Muscle layer of duodenum (tissue), 2 donors: ENCODE results near the gene EIF4G1.
A peak's percentile ranks its signal among the peaks of the same experiment; 100 is the strongest.

ENCODE experiments used
- H3K27ac ChIP-seq: one replicate; pipeline ENCODE4 v1.7.0; 2013; ENCODE audit warnings: mild to moderate bottlenecking, low read length
- H3K27me3 ChIP-seq: one replicate; pipeline ENCODE4 v1.7.0; 2013; ENCODE audit warnings: low read depth, mild to moderate bottlenecking, control low read depth, low read length
- H3K36me3 ChIP-seq, 2 donors: one replicate each; pipeline ENCODE4 v1.7.0; 2013; ENCODE audit warnings: low read length in 2 of 2, control low read depth in 1 of 2, mild to moderate bottlenecking in 1 of 2; ENCODE audit not compliant: insufficient read depth in 2 of 2, control insufficient read depth in 1 of 2
- H3K4me1 ChIP-seq, 2 donors: one replicate each; pipeline ENCODE4 v1.7.0; 2013; ENCODE audit warnings: low read length in 2 of 2, mild to moderate bottlenecking in 2 of 2, control low read depth in 1 of 2, moderate library complexity in 1 of 2; ENCODE audit not compliant: insufficient read depth in 2 of 2, control insufficient read depth in 1 of 2
- H3K4me3 ChIP-seq, 2 donors: one replicate each; pipeline ENCODE4 v1.7.0; 2013; ENCODE audit warnings: low read length in 2 of 2, low read depth in 1 of 2, mild to moderate bottlenecking in 1 of 2
- H3K9me3 ChIP-seq, 2 donors: one replicate each; pipeline ENCODE4 v1.7.0; 2013; ENCODE audit warnings: low read length in 2 of 2, control low read depth in 1 of 2, mild to moderate bottlenecking in 1 of 2; ENCODE audit not compliant: control insufficient read depth in 1 of 2
- donor health status: healthy.

Gene EIF4G1

GRCh38 chr3:184290331-184290730 is 24.1 kb upstream of the EIF4G1 start:
- Histone ChIP-seq H3K36me3 (no peaks in the 10 kb centered on the region), H3K27ac (no peak overlapping the region), H3K4me3 (no peak overlapping the region), H3K27me3 (no peaks in the 10 kb centered on the region), H3K4me1 (no peaks in the 10 kb centered on the region), H3K9me3 (no peaks in the 10 kb centered on the region)

- H3K27me3 ChIP-seq, result no peaks in the 10 kb centered on the region
- H3K4me3 ChIP-seq, result no peak overlapping the region
- H3K36me3 ChIP-seq, result no peaks in the 10 kb centered on the region
- H3K4me1 ChIP-seq, result no peaks in the 10 kb centered on the region
- H3K9me3 ChIP-seq, result no peaks in the 10 kb centered on the region
- H3K27ac ChIP-seq, result no peak overlapping the region
Observed at GRCh38 chr3:184291044-184291737, 23.2 kb upstream of the EIF4G1 start.

GRCh38 chr3:184291738-184292445 is 22.5 kb upstream of the EIF4G1 start:
- Histone ChIP-seq H3K27ac (no peak overlapping the region), H3K4me3 (no peak overlapping the region), H3K36me3 (no peaks in the 10 kb centered on the region), H3K4me1 (no peaks in the 10 kb centered on the region), H3K27me3 (no peaks in the 10 kb centered on the region), H3K9me3 (no peaks in the 10 kb centered on the region)

- Histone ChIP-seq H3K27ac (no peak overlapping the region), H3K36me3 (peaks cover 8 to 14% of the 10 kb centered on the region in 2 donors), H3K4me1 (peaks cover 0 to 13% of the 10 kb centered on the region in 2 donors), H3K27me3 (no peaks in the 10 kb centered on the region), H3K9me3 (no peaks in the 10 kb centered on the region), H3K4me3 (no peak overlapping the region)
Observed at GRCh38 chr3:184295771-184296170, 18.6 kb upstream of the EIF4G1 start.

GRCh38 chr3:184296616-184297015 is 17.8 kb upstream of the EIF4G1 start:
- H3K4me3 ChIP-seq, result no peak overlapping the region
- no peaks in the 10 kb centered on the region for H3K27me3 ChIP-seq
- no peak overlapping the region for H3K27ac ChIP-seq
- no peaks in the 10 kb centered on the region for H3K9me3 ChIP-seq
- H3K4me1 ChIP-seq, result peaks cover 0 to 14% of the 10 kb centered on the region in 2 donors
- H3K36me3 ChIP-seq, result peaks cover 13 to 22% of the 10 kb centered on the region in 2 donors

GRCh38 chr3:184298759-184299487 is 15.5 kb upstream of the EIF4G1 start, which contains the start of gene PSMD2:
Gene PSMD2, plus strand, starts transcription at chr3:184299241. Its CDS starts 26 bp downstream, at chr3:184299267.
- H3K27ac ChIP-seq, result peak within 1 kb of the TSS; percentile 85
- no peaks in the 10 kb centered on the region for H3K9me3 ChIP-seq
- H3K36me3 ChIP-seq, result peaks cover 36 to 45% of the 10 kb centered on the region in 2 donors
- peak within 1 kb of the TSS; percentile 79 to 97 for H3K4me3 ChIP-seq
- H3K4me1 ChIP-seq, result peaks cover 0 to 14% of the 10 kb centered on the region in 2 donors
- no peaks in the 10 kb centered on the region for H3K27me3 ChIP-seq

- Histone ChIP-seq H3K27ac (peak overlapping the region; percentile 70), H3K27me3 (no peaks in the 10 kb centered on the region), H3K4me3 (peak overlapping the region; percentile 79 to 97), H3K4me1 (peaks cover 0 to 14% of the 10 kb centered on the region in 2 donors), H3K9me3 (no peaks in the 10 kb centered on the region), H3K36me3 (peaks cover 42 to 53% of the 10 kb centered on the region in 2 donors)
Observed at GRCh38 chr3:184299488-184300377, 14.7 kb upstream of the EIF4G1 start.

GRCh38 chr3:184300378-184300720 is 14.1 kb upstream of the EIF4G1 start:
- H3K4me3 ChIP-seq, result peak overlapping the region; percentile 79 to 97
- peaks cover 0 to 14% of the 10 kb centered on the region in 2 donors for H3K4me1 ChIP-seq
- no peak overlapping the region for H3K27ac ChIP-seq
- H3K27me3 ChIP-seq, result no peaks in the 10 kb centered on the region
- peaks cover 45 to 59% of the 10 kb centered on the region in 2 donors for H3K36me3 ChIP-seq
- H3K9me3 ChIP-seq, result no peaks in the 10 kb centered on the region

- H3K4me1 ChIP-seq, result peaks cover 0 to 3% of the 10 kb centered on the region in 2 donors
- no peaks in the 10 kb centered on the region for H3K9me3 ChIP-seq
- H3K4me3 ChIP-seq, result no peak overlapping the region
- H3K27ac ChIP-seq, result no peak overlapping the region
- no peaks in the 10 kb centered on the region for H3K27me3 ChIP-seq
- peaks cover 68 to 80% of the 10 kb centered on the region in 2 donors for H3K36me3 ChIP-seq
Observed at GRCh38 chr3:184305577-184305976, 8.8 kb upstream of the EIF4G1 start.

GRCh38 chr3:184306341-184306972 is 7.9 kb upstream of the EIF4G1 start:
- peaks cover 62 to 72% of the 10 kb centered on the region in 2 donors for H3K36me3 ChIP-seq

More at GRCh38 chr3:184306341-184306972, 7.9 kb upstream of the EIF4G1 start:
- Histone ChIP-seq H3K4me1 (no peaks in the 10 kb centered on the region), H3K9me3 (no peaks in the 10 kb centered on the region), H3K27me3 (no peaks in the 10 kb centered on the region), H3K4me3 (no peak overlapping the region), H3K27ac (no peak overlapping the region)
